GM18909 (cell line): ENCODE measurements around the gene CPNE9.

ENCODE experiments used
- ATAC-seq: cut with Tn5 transposase; IDR thresholded peaks from one replicate; pipeline ENCODE4 v1.9.1; 2021; ENCODE audit warnings: mild to moderate bottlenecking; ENCODE audit not compliant: unreplicated experiment, poor library complexity

The CPNE9 gene

GRCh38 chr3:9743548-9743947, 39.9 kb downstream of the CPNE9 start:
- ATAC-seq: no peak

DNA sequence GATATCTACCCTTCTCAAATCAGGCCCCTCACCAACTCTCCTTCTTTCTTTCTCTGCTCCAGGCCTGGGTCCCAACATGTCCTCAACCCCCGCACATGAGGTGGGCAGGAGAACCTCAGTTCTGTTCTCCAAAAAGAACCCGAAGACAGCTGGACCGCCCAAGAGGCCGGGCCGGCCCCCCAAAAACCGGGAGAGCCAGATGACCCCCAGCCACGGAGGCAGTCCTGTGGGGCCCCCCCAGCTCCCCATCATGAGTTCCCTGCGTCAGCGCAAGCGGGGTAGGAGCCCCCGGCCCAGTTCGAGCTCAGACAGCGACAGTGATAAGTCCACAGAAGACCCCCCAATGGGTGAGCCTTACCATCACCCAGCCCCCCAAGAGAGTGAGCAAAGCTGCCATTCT, 40.5 kb downstream of the CPNE9 start:
- no peak for ATAC-seq

GRCh38 chr3:9745521-9745920, 41.9 kb downstream of the CPNE9 start:
- ATAC-seq: no peak

DNA sequence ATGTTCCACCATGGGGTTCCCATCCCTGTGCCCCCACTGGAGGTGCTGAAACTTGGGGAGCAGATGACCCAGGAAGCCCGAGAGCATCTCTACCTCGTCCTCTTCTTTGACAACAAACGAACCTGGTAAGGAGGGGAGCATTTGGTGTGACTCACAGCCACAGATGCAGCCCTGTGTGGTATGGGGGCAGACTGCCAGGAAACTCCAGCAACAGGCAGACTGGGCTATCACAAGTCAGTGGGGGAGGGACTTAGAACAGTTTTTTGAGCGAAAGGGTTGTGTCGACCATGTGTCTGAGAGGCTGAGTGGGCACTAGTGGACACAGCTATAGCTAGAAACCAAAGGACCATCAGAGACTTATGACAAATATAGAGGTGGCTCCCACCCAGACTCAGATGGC, 42.7 kb downstream of the CPNE9 start:
- ATAC-seq: no peak

- no peak for ATAC-seq
Measured at GRCh38 chr3:9747267-9747666, 43.6 kb downstream of the CPNE9 start.

DNA sequence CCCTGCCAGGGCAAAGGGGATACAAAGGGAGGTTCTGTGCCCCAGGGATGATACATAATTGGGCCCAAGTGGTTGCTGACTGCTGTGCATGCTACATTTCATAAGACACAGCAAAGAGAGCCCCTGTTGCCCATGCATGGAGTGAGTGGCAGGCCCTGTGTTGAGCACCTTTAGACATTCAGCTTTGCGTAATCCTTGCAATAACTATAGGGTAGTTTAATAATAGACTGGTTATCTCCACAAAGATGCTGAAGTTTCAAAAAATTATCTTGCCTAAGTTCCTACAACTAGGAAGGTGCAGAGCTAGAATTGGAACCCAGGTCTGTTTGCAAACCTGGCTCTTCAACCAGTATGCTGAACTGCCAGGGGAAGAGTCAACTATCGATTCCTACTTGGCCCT, 44.4 kb downstream of the CPNE9 start:
- no peak for ATAC-seq

GRCh38 chr3:9749296-9749644, 45.6 kb downstream of the CPNE9 start:
- no peak for ATAC-seq

DNA sequence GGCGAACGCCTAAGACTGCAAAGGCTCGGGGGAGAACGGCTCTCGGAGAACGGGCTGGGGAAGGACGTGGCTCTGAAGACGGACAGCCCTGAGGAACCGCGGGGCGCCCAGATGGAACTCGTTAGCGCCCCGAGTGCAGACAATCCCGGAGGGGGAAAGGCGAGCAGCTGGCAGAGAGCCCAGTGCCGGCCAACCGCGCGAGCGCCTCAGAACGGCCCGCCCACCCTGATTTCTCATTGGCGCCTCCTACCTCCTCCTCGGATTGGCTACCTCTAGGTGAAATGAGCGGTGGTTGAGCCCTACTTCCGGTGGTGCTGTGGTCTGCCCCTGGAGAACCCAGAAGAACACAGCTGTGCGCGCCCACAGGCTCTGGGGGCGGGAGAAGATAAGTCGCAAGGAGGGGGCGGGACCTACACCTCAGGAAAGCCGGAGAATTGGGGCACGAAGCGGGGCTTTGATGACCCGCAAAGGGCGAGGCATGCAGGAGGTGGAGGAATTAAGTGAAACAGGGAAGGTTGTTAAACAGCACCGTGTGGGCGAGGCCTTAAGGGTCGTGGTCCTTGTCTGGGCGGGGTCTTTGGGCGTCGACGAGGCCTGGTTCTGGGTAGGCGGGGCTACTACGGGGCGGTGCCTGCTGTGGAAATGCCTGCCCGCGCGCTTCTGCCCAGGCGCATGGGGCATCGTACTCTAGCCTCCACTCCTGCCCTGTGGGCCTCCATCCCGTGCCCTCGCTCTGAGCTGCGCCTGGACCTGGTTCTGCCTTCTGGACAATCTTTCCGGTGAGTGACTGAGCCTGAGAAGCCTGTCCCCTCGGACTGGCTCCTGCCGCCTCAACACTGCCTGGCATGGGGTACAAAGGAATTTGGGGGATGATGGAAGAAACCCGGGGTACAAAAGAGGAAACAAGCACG, 46.3 kb downstream of the CPNE9 start, which contains the start of gene OGG1:
OGG1 (plus strand) TSS at position 308 of the 911 bp plus-strand sequence; CDS start at position 643, 335 bp downstream.
- ATAC-seq: peak; percentile 89

DNA sequence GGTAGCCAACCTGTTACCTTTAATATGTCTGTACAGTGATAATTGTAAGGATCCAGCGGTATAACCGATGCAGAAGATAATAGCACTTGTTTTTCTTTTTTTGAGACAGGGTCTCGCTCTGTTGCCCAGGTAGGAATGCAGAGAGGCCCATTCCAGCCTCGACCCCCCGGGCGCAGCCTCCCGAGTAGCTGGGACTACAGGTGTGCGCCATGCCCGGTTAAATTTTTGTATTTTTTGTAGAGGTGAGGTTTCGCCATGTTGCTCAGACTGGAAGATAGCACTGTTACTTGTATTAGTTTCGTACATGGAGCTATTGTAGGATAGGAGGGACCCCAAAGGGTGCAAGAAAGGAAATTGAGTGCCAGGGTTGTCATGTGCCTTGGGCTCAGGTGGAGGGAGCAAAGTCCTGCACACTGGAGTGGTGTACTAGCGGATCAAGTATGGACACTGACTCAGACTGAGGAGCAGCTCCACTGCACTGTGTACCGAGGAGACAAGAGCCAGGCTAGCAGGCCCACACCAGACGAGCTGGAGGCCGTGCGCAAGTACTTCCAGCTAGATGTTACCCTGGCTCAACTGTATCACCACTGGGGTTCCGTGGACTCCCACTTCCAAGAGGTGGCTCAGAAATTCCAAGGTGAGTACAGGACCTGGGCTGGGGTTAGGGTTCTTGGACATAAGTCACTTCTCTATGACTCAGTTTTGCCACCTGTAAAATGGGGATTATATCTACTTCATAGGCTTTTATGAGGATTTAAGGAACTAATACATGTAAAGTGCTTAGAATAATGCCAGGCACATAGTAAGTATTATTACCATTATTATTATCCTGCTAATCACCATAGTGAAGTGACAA, 47.2 kb downstream of the CPNE9 start:
- no peak for ATAC-seq

DNA sequence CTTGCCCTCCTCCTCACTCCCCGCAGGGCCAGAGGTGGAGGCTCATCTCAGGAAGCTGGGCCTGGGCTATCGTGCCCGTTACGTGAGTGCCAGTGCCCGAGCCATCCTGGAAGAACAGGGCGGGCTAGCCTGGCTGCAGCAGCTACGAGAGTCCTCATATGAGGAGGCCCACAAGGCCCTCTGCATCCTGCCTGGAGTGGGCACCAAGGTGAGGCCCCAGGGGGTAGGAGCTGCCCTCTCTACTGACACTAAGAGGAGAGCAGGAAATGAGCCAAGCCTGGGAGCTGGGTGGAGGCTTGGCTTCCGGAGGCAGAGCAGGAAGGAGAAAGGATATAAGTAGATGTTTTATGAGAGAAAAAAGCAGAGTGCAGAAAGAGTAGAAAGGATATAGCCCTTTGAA, 51.0 kb downstream of the CPNE9 start:
- no peak for ATAC-seq

GRCh38 chr3:9757427-9757826, 53.8 kb downstream of the CPNE9 start:
- ATAC-seq: no peak

GRCh38 chr3:9760779-9761505, 57.3 kb downstream of the CPNE9 start:
- ATAC-seq: no peak

DNA sequence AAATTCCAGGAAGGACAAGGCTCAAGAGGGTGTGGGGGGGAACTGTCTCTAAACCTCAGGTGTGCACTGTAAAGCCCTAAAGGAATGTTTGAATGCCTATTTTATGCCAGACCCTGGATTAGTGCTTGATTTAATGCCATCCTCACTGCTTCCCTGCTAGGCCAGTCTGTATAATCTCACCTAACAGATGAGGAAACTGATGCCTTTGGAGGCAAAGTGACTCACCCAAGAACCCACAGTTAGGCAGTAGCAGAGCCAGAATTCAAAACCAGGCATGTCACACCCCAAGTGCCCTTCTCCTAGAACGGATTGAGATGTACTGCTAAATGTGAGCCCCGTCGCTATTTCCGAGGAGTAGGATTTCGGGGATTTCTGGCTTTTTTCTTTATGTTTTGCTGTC, 58.3 kb downstream of the CPNE9 start:
- ATAC-seq: no peak

- ATAC-seq: no peak
Measured at GRCh38 chr3:9762871-9763270, 59.2 kb downstream of the CPNE9 start.

- ATAC-seq: no peak
Measured at GRCh38 chr3:9765865-9766264, 62.2 kb downstream of the CPNE9 start.

GRCh38 chr3:9767418-9767817, 63.8 kb downstream of the CPNE9 start:
- ATAC-seq: no peak

DNA sequence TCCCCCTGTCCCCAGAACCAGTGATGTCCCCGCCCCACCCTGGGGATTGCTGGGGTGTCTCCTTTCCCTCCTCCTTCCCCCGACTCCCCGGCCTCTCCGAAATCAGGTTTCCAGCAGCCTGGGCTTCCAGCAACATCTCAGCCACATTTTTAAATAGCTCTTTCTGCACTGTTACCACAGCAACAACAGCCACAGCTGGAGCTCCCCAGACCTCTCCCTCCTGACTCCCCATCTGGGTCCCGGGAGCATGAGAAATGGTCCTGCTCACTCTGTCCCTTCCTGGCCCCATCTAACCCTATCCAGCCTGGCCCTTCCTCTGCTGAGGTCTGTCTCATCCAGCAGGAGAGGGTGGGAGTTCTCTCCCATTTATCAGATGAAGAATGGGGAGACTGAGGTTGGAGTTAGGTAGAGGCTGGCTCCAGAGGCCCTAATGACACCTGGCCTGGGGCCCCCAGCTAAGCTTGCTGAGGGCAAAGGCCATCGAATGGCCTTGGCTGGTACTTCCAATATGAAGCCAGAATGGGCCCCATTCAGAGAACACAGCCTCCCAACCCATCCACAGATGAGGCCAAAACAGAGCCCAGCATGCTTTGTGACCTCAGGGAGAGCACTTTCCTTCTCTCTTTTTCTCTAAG, 64.6 kb downstream of the CPNE9 start:
- no peak for ATAC-seq

- no peak for ATAC-seq
Measured at GRCh38 chr3:9769012-9769411, 65.4 kb downstream of the CPNE9 start.

- ATAC-seq: peak; percentile 69
Measured at GRCh38 chr3:9769426-9770275, 66.0 kb downstream of the CPNE9 start, which contains the start of gene CAMK1. Gene CAMK1, minus strand, starts transcription at chr3:9769947. Its CDS starts 2,198 bp downstream, at chr3:9767749.
